HG03565 (cell line): ENCODE results near the gene RAB11B.
"Not testable (repeated sequence)": the region's sequence is repeated elsewhere in the genome, so short reads cannot be mapped to it uniquely, and the experiment has no call there.

Experiments
- ATAC-seq: cut with Tn5 transposase; IDR thresholded peaks from one replicate; pipeline ENCODE4 v1.9.1; 2021; ENCODE audit warnings: mild to moderate bottlenecking, moderate library complexity; ENCODE audit not compliant: unreplicated experiment

RAB11B gene

DNA sequence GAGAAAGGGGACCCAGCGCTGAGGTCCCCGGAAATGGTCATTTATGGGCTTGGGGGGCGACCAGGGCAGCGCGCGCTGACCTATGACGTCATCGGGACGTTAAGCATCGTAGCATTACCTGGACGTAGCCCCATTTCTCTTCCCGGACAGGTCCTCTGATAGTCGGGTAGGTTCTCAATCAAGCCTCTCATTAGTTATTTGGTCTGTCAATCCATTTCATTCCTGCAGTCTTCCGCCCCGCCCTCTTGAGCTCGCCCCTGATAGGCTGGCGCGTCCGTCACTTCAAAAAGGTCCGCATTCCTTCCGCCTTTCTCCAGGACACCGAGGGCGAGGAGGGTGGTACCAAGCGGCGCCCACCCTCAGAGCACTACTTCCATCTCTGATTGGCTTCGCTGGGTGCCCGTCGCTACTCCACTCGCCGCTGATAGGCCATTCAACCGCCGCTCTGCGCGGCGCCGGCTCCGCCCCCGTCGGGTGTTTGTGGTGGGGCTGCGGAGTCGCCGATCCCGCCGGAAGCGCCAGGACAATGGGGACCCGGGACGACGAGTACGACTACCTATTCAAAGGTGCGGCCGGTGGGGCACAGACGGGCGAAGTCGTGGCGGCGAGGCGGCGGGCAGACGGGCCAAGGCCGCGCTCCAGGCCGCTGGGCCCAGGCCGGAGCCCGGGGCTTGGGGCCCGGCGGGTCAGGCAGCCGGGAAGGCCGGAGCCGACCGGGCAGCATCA, at the start of gene RAB11B:
TSS of gene RAB11B (plus strand) at position 470 of the 726 bp plus-strand sequence. CDS start at position 527, 57 bp downstream.
- peak; percentile 84 for ATAC-seq

- not testable (repeated sequence) for ATAC-seq
These were observed 48.7 kb upstream of the RAB11B start for GRCh38 chr19:8341504-8341903.

- ATAC-seq = no peak
These were observed 47.9 kb upstream of the RAB11B start for GRCh38 chr19:8342316-8342683.

DNA sequence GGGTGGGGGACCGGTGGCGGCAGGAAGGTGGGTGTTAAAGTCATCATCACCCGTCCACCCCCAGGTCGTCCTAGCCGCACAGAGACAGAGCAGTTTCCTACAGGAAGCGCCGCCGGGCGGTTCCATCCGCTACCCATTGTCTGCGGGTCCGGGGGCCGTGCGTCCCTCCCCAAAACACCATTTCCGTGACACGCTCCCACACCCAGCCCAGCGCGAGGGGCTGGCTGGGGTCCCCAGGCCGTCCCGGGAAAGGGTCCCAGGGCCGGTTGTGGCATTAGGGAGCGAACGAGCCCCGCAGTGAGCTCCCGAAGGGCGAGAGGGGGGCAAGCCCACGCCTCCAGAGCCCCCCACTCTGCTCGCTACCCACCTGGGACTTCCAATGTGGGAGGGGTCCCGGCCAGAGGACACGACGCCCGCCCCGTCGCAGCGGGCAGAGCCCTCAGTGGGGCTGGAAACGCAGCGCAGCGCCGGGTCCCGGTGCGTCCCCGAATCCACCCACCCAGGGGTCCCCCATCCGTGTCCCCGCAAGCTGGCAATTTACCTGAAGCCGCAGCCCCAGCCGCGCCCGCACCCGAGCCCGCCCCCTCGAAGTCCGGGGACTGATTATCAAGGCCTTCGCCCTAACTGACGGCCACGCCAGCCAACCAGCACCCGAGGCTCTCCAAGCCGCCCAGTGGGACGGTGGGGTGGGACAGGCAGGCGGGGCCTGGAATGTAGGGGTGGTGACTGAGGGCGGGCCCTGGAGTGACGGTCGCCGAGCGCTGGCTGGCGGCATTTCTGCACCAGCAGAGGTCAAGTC, 47.3 kb upstream of the RAB11B start, which contains the start of gene KANK3:
TSS of gene KANK3 (minus strand) at position 579 of the 799 bp plus-strand sequence. CDS start 5,434 bp downstream, outside the sequence.
- ATAC-seq = peak; percentile 79

GRCh38 chr19:8343483-8343844, 46.7 kb upstream of the RAB11B start:
- ATAC-seq = no peak

- ATAC-seq = not testable (repeated sequence)
These were observed 40.4 kb upstream of the RAB11B start for GRCh38 chr19:8349629-8350372.

- ATAC-seq = no peak
These were observed 37.9 kb upstream of the RAB11B start for GRCh38 chr19:8352134-8352827.

DNA sequence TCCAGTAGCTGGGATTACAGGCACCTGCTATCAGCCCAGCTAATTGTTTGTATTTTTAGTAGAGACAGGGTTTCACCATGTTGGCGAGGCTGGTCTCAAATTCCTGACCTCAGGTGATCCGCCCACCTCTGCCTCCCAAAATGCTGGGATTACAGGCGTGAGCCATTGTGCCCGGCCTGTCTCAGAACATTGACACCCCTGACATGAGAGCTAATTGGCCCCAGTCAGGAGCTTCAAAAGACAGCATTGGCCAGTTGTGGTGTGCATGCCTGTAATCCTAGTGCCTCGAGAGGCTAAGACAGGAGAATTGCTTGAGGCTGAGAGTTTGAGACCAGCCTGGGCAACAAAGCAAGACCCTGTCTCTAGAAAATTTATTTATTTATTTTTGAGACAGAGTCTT, 37.3 kb upstream of the RAB11B start:
- not testable (repeated sequence) for ATAC-seq

- ATAC-seq = no peak
These were observed 34.3 kb upstream of the RAB11B start for GRCh38 chr19:8355631-8356402.

DNA sequence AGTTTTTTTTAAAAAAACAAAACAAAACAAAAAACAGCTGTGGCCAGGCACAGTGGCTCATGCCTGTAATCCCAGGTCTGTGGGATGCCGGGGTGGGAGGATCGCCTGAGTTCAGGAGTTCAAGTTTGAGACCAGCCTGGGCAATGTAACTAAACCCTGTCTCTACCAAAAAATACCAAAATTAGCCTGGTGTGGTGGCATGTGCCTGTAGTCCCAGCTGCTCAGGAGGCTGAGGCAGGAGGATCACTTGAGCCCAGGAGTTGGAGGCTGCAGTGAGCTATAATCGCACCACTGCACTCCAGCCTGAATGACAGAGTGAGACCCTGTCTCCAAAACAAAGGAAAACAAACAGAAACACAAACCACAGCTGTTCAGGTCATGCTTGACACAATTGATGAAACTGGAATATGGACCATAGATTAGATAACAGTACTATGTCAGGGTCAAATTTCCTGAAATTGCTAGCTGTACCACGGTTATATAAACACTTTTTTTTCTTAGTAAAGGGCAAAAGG, 33.1 kb upstream of the RAB11B start:
- ATAC-seq = no peak

- no peak for ATAC-seq
These were observed 31.2 kb upstream of the RAB11B start for GRCh38 chr19:8358948-8359347.

DNA sequence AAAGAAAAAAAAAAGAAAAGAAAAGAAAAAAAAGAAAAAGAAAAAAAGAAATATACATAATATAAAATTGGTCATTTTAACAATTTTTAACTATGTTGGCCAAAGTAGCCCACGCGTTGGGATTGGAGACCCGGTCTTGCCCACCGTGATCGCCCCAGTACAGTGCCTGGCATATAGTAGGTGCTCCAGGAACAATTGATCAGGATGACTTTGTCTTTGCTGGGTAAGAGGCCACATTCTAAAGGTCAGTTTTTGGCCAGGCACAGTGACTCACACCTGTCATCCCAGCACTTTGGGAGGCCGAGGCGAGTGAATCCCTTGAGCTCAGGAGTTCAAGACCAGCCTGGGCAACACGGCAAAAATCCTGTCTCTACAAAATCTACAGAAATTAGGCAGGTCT, 30.0 kb upstream of the RAB11B start:
- no peak for ATAC-seq

- ATAC-seq = no peak
These were observed 28.0 kb upstream of the RAB11B start for GRCh38 chr19:8361921-8362793.

GRCh38 chr19:8363803-8364771, 26.1 kb upstream of the RAB11B start, which contains the start of gene ANGPTL4:
ANGPTL4 (plus strand) TSS chr19:8364155; CDS start chr19:8364322, 167 bp downstream.
- no peak for ATAC-seq

GRCh38 chr19:8366121-8366581, 24.0 kb upstream of the RAB11B start:
- ATAC-seq = no peak

GRCh38 chr19:8366961-8367326, 23.2 kb upstream of the RAB11B start:
- no peak for ATAC-seq

DNA sequence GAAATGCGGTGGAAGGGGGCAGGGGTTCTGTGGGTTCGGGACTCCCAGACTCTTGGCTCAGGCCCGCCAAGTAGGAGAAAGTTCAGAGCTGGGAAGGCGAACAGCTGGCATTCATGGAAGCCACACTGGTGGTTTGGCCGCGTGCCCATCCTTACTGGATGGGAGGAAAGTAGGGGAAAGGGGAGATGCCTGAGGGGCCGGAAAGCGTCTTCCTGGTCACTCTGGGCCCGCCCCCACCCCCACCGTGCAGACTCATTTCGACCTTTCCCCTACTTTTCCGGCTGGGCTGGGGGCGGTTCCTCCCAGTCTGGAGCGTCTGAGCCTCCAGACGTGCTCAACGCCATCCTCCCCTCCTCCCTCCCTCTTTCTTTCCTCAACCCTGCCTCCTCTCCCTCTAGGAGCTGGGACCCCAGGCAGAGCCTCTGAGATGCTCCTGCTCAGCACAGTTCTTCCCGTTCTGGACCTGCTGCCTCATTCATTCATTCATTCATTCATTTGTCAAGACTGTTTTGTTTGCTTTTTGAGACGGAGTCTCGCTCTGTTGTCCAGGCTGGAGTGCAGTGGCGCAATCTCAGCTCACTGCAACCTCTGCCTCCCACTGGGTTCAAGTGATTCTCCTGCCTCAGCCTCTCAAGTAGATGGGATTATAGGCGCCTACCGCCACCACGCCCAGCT, 22.7 kb upstream of the RAB11B start:
- no peak for ATAC-seq
